Endothelial cell of umbilical vein (primary cell): ENCODE measurements around the gene GNB1L. TPM values are rescaled to one million over a fixed set of nuclear protein-coding genes. Genes with fewer than 3 reads are reported as not detected.

Experiments
- BruUV-seq: library from RNA; stranded (reverse); fragments of 400-500 nt; replicated peaks from 2 replicates; lab custom pipeline; 2021; lab: Mats Ljungman, UMichigan
- CTCF ChIA-PET: fragments of 300-600, 350-600 bp; sonication (Branson Sonifier 250); formaldehyde crosslinking; loops from one replicate; lab custom pipeline; 2021; ENCODE audit warnings: antibody characterized with exemption, inconsistent platforms; lab: Charles Lee
- POLR2A ChIA-PET: fragments of 300-600, 350-600 bp; sonication (Branson Sonifier 250); formaldehyde crosslinking; loops from one replicate; lab custom pipeline; 2021; ENCODE audit warnings: antibody characterized with exemption, inconsistent platforms; lab: Charles Lee
- DNase-seq: peaks from one replicate; pipeline ENCODE4 v3.0.0-alpha.2; 2011; ENCODE audit warnings: low read depth, low spot score
- FAIRE-seq: peaks from 2 replicates; lab custom pipeline; 2011; peaks lifted over from hg19 to GRCh38; lab: Jason Lieb, UNC
- H2AFZ ChIP-seq: 2 replicates; pipeline ENCODE4 v1.6.0; 2012; ENCODE audit warnings: low read depth, low read length, control low read depth, inconsistent platforms
- H3K27ac ChIP-seq: 2 replicates; pipeline ENCODE4 v1.5.1; 2011; ENCODE audit warnings: low read depth, mild to moderate bottlenecking, control low read depth, low read length, moderate library complexity; ENCODE audit not compliant: insufficient read depth
- H3K27me3 ChIP-seq, 2 experiments: 2 replicates each; pipeline versions ENCODE4 v1.6.0 to v1.6.1; 2011; ENCODE audit warnings: low read length in 2 of 2, mixed read lengths in 1 of 2; ENCODE audit not compliant: control insufficient read depth in 2 of 2, insufficient read depth in 2 of 2
- H3K36me3 ChIP-seq, 2 experiments: 2 replicates in 1 of 2; 3 replicates in 1 of 2; pipeline ENCODE4 v1.5.1; 2011; ENCODE audit warnings: low read length in 2 of 2, mild to moderate bottlenecking in 1 of 2, moderate library complexity in 1 of 2; ENCODE audit not compliant: control insufficient read depth in 2 of 2, insufficient read depth in 2 of 2; ENCODE audit errors: extremely low read depth in 1 of 2
- H3K4me1 ChIP-seq: 3 replicates; pipeline ENCODE4 v1.5.1; 2011; ENCODE audit warnings: mild to moderate bottlenecking, low read length; ENCODE audit not compliant: control insufficient read depth, insufficient read depth; ENCODE audit errors: extremely low read depth
- H3K4me2 ChIP-seq: 2 replicates; pipeline ENCODE4 v1.6.1; 2011; ENCODE audit warnings: low read length, control low read depth, mixed read lengths; ENCODE audit not compliant: insufficient read depth
- H3K4me3 ChIP-seq, 3 experiments: fragments of 200-600 bp in 1 of 3; sonication (generic), shearing (Covaris generic) in 1 of 3; replicated peaks in 1 of 3; 2 replicates each; pipeline ENCODE4 v1.5.1; 2011 to 2016; ENCODE audit warnings: control low read depth in 3 of 3, low read length in 3 of 3, mild to moderate bottlenecking in 2 of 3, inconsistent platforms in 1 of 3, low read depth in 1 of 3, moderate library complexity in 1 of 3; ENCODE audit not compliant: insufficient read depth in 1 of 3
- H3K79me2 ChIP-seq: 2 replicates; pipeline ENCODE4 v1.6.0; 2012; ENCODE audit warnings: low read length, inconsistent platforms; ENCODE audit not compliant: control insufficient read depth, insufficient read depth
- H3K9ac ChIP-seq: replicated peaks from 2 replicates; pipeline ENCODE3; 2011; ENCODE audit warnings: low read length, control low read depth; ENCODE audit not compliant: insufficient read depth; ENCODE audit errors: extremely low read depth
- H3K9me1 ChIP-seq: replicated peaks from 3 replicates; pipeline ENCODE4 v1.6.0; 2011; ENCODE audit warnings: mild to moderate bottlenecking, low read length; ENCODE audit not compliant: control insufficient read depth, insufficient read depth; ENCODE audit errors: extremely low read depth
- H3K9me3 ChIP-seq: replicated peaks from 2 replicates; pipeline ENCODE4 v1.5.1; 2012; ENCODE audit warnings: low read length, inconsistent platforms; ENCODE audit not compliant: control insufficient read depth, insufficient read depth
- H4K20me1 ChIP-seq: replicated peaks from 2 replicates; pipeline ENCODE3; 2011; ENCODE audit warnings: mild to moderate bottlenecking, low read length; ENCODE audit not compliant: control insufficient read depth, insufficient read depth; ENCODE audit errors: extremely low read depth
- CTCF ChIP-seq, 2 donors: IDR thresholded peaks; 1 replicate in 1 of 2; 2 replicates in 1 of 2; pipeline ENCODE4 v1.5.1; 2011; ENCODE audit warnings: low read length in 2 of 2, mild to moderate bottlenecking in 2 of 2, moderate library complexity in 2 of 2, control low read depth in 1 of 2, inconsistent platforms in 1 of 2, low read depth in 1 of 2; ENCODE audit not compliant: insufficient read depth in 1 of 2; ENCODE audit errors: extremely low read depth in 1 of 2
- EZH2 ChIP-seq: IDR thresholded peaks from 2 replicates; pipeline ENCODE4 v1.6.1; 2012; ENCODE audit warnings: borderline replicate concordance, low read depth, mild to moderate bottlenecking, moderate library complexity, low read length, inconsistent platforms; ENCODE audit not compliant: severe bottlenecking
- FOS ChIP-seq: IDR thresholded peaks from 2 replicates; pipeline ENCODE4 v1.6.1; 2011; ENCODE audit warnings: mild to moderate bottlenecking, low read length, moderate library complexity, borderline replicate concordance; ENCODE audit not compliant: insufficient read depth
- GATA2 ChIP-seq: IDR thresholded peaks from 2 replicates; pipeline ENCODE4 v1.7.0; 2011; ENCODE audit warnings: low read depth, mild to moderate bottlenecking, moderate library complexity, mixed read lengths, low read length; ENCODE audit not compliant: insufficient read length, insufficient read depth
- JUN ChIP-seq: IDR thresholded peaks from 2 replicates; pipeline ENCODE4 v1.6.1; 2011; ENCODE audit warnings: borderline replicate concordance, low read depth; ENCODE audit not compliant: insufficient read length, insufficient read depth
- MAX ChIP-seq: IDR thresholded peaks from 2 replicates; pipeline ENCODE4 v1.6.1; 2011; ENCODE audit not compliant: insufficient read depth, insufficient read length
- MYC ChIP-seq: IDR thresholded peaks from one replicate; pipeline ENCODE4 v1.6.1; 2011; ENCODE audit warnings: mild to moderate bottlenecking, low read depth, low read length
- POLR2A ChIP-seq: IDR thresholded peaks from 2 replicates; pipeline ENCODE4 v1.6.1; 2012; ENCODE audit warnings: low read depth, mild to moderate bottlenecking, control low read depth, low read length
- POLR2AphosphoS5 ChIP-seq: IDR thresholded peaks from 2 replicates; pipeline ENCODE4 v1.6.1; 2012; ENCODE audit warnings: low read depth, mild to moderate bottlenecking, control low read depth, low read length, moderate library complexity; ENCODE audit not compliant: insufficient read depth
- dilution Hi-C: fragments of 300-500 bp; cut with MboI; formaldehyde crosslinking; loops from one replicate; pipeline ENCODE4 v1.15.0; 2019; ENCODE audit warnings: low sequenced_read_pairs; ENCODE audit not compliant: extremely low pct_ligation_motif_present
- intact Hi-C: fragments of 100-400 bp; cut with micrococcal nuclease; formaldehyde crosslinking; loops from one replicate; pipeline ENCODE4 v1.10.0; 2022
- polyA plus RNA-seq, 4 experiments: library from polyadenylated mRNA; depleted of rRNA in 3 of 4; stranded (reverse) in 3 of 4; unstranded in 1 of 4; fragments of >200 nt; gene quantifications; 2 replicates each; pipeline versions ENCODE4 v1.2.1 to v1.2.3, GENCODE V29; 2011 to 2012; ENCODE audit warnings: missing spikeins in 1 of 4
- total RNA-seq: library from RNA; stranded (reverse); gene quantifications from 2 replicates; pipeline ENCODE4 v1.2.3, GENCODE V29; 2021

The GNB1L gene
- total and polyA plus RNA-seq, 2 donors (not counting 3 experiments of a cell fraction or from before 2014, with no cell fraction given) = 5.4 to 5.9 TPM

GRCh38 chr22:19737846-19738663 is 116.6 kb downstream of the GNB1L start:
- no peaks in the 10 kb centered on the region for H3K36me3 ChIP-seq
- H3K9ac ChIP-seq = no peak overlapping the region
- no peaks in the 10 kb centered on the region for H3K4me1 ChIP-seq
- no peaks in the 10 kb centered on the region for H3K79me2 ChIP-seq
- no peak overlapping the region for H2AFZ ChIP-seq
- DNase-seq = no peak
- TF ChIP-seq JUN (no peak), MAX (no peak), EZH2 (no peak), CTCF (IDR thresholded peaks at IDR 0.05; ENCODE audit: extremely low read depth in 1 of 2, insufficient read depth in 1 of 2, low read depth in 1 of 2, low read length in 2 of 2) (no peak), GATA2 (no peak), MYC (no peak), FOS (no peak), POLR2A (no peak), POLR2AphosphoS5 (no peak)
- ChIA-PET CTCF (interaction anchor here (1.2 kb wide), 1 partner anchor 172 kb away, joined by 5 read pairs; no protein-coding TSS in a partner anchor), POLR2A (no interaction called here)
- FAIRE-seq = no peak
- no peaks in the 10 kb centered on the region for H3K9me3 ChIP-seq
- no peaks in the 10 kb centered on the region for H3K27me3 ChIP-seq
- H3K4me2 ChIP-seq = no peak overlapping the region
- no peak overlapping the region for H3K27ac ChIP-seq
- no peaks in the 10 kb centered on the region for H3K9me1 ChIP-seq
- no TSS peak for BruUV-seq
- dilution Hi-C loops (no loop called here), intact Hi-C loops (no loop called here)
- no peak overlapping the region for H3K4me3 ChIP-seq
- H4K20me1 ChIP-seq = no peaks in the 10 kb centered on the region
